CD4-positive, alpha-beta T cell (primary cell): ENCODE measurements around the gene LRRC53. TPM values are rescaled to one million over a fixed set of nuclear protein-coding genes. Genes with fewer than 3 reads are reported as not detected.

Experiments
- ATAC-seq: fragments of 200-7000 bp; cut with Tn5 transposase; one replicate; pipeline ENCODE4 v1.10.0; 2022; ENCODE audit warnings: mild to moderate bottlenecking; ENCODE audit not compliant: poor library complexity
- CTCF ChIA-PET: fragments of 350-600 bp; sonication (Branson Sonifier 250); formaldehyde crosslinking; loops from one replicate; lab custom pipeline; 2021; ENCODE audit warnings: antibody characterized with exemption, inconsistent platforms; lab: Charles Lee
- POLR2A ChIA-PET: fragments of 350-600 bp; sonication (Branson Sonifier 250); formaldehyde crosslinking; loops from one replicate; lab custom pipeline; 2021; ENCODE audit warnings: antibody characterized with exemption, inconsistent platforms; lab: Charles Lee
- DNase-seq, 14 experiments: peaks; one replicate each; pipeline ENCODE4 v3.0.0-alpha.2; 2013 to 2020; ENCODE audit warnings: mixed read lengths in 2 of 14
- H3K27ac ChIP-seq, 2 donors: one replicate each; pipeline versions ENCODE4 v1.5.1 to v1.7.0; 2013; ENCODE audit warnings: low read length in 2 of 2, low read depth in 1 of 2, mild to moderate bottlenecking in 1 of 2
- H3K27me3 ChIP-seq, 2 experiments: 1 replicate in 1 of 2; 2 replicates in 1 of 2; pipeline versions ENCODE4 v1.6.1 to v1.7.0; 2013; ENCODE audit warnings: low read length in 2 of 2, control low read depth in 1 of 2, mild to moderate bottlenecking in 1 of 2, moderate library complexity in 1 of 2; ENCODE audit not compliant: insufficient read depth in 2 of 2, control insufficient read depth in 1 of 2
- H3K36me3 ChIP-seq: one replicate; pipeline ENCODE4 v1.6.1; 2013; ENCODE audit warnings: low read length, control low read depth; ENCODE audit not compliant: insufficient read depth
- H3K4me1 ChIP-seq: one replicate; pipeline ENCODE4 v1.6.1; 2013; ENCODE audit warnings: low read length, control low read depth; ENCODE audit not compliant: insufficient read depth
- H3K4me3 ChIP-seq: one replicate; pipeline ENCODE4 v1.5.1; 2013; ENCODE audit warnings: mild to moderate bottlenecking, low read length, moderate library complexity
- H3K9me3 ChIP-seq, 2 experiments: 1 replicate in 1 of 2; 2 replicates in 1 of 2; pipeline versions ENCODE4 v1.6.1 to v1.7.0; 2013; ENCODE audit warnings: low read length in 2 of 2, mild to moderate bottlenecking in 2 of 2, control low read depth in 1 of 2, moderate library complexity in 1 of 2; ENCODE audit not compliant: control insufficient read depth in 1 of 2, insufficient read depth in 1 of 2
- H3K27ac Mint-ChIP-seq: one replicate; pipeline ENCODE4 v1.8.0; 2020; ENCODE audit warnings: mixed read lengths
- H3K27me3 Mint-ChIP-seq: one replicate; pipeline ENCODE4 v1.8.0; 2021; ENCODE audit warnings: mixed read lengths
- H3K36me3 Mint-ChIP-seq: one replicate; pipeline ENCODE4 v1.8.0; 2021; ENCODE audit warnings: low read depth, mixed read lengths
- H3K4me1 Mint-ChIP-seq: one replicate; pipeline ENCODE4 v1.8.0; 2021; ENCODE audit warnings: low read depth, mixed read lengths
- H3K4me3 Mint-ChIP-seq: one replicate; pipeline ENCODE4 v1.8.0; 2020; ENCODE audit warnings: mild to moderate bottlenecking, mixed read lengths
- H3K9me3 Mint-ChIP-seq: one replicate; pipeline ENCODE4 v1.8.0; 2020; ENCODE audit warnings: mixed read lengths
- CTCF ChIP-seq: fragments of 200-600 bp; IDR thresholded peaks from one replicate; pipeline ENCODE4 v1.8.0; 2022; ENCODE audit warnings: antibody characterized with exemption, mild to moderate bottlenecking
- intact Hi-C, 2 experiments: fragments of 100-400 bp; cut with DNase I in 1 of 2; cut with micrococcal nuclease in 1 of 2; formaldehyde crosslinking; loops; one replicate each; pipeline versions ENCODE4 v1.15.1 to v1.9.0; 2023 to 2025; cut with DNase I, micrococcal nuclease
- total RNA-seq, 174 experiments: library from RNA in 2 of 174; stranded (reverse) in 2 of 174; gene quantifications; one replicate each; pipeline ENCODE4 v1.2.3 and lab custom pipeline; 2021 to 2026

Gene LRRC53
- total RNA-seq, 2 experiments from 2014 or later, result not detected

DNA sequence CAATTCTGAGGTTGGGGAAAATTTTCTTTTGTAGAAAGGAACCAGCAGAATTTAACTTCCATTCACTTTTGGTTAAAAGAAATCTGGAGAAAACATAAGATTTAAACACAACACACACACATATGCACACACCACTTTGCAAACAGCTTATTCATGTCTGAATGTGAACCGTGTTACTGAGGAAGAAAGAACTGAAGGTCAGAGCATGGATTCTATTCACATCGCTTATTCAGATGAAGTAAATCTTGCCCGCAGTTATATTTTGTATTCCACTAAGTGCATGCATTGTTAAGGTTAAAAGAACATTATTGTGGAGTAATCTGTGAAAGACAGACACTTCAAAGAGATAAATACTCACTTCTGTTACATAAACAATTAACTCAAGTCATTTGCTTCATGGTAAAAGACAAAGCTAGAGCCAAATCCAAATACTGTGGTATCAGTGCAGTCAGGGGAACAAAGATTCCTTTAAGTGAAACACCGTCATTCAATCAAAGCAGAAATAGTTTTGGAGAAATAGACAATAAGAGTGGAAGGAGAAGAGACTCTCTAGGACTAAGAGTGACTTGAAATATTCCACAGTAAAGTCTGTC lies 82.0 kb downstream of the LRRC53 start:
- Histone ChIP-seq H3K9me3 (no peaks in the 10 kb centered on the region), H3K36me3 (no peaks in the 10 kb centered on the region), H3K4me3 (no peak overlapping the region), H3K27me3 (no peaks in the 10 kb centered on the region), H3K27ac (no peak overlapping the region), H3K4me1 (no peaks in the 10 kb centered on the region)
- TF ChIP-seq CTCF, result no peak
- Mint-ChIP-seq H3K27ac (no peak overlapping the region), H3K36me3 (no peaks in the 10 kb centered on the region), H3K4me1 (no peaks in the 10 kb centered on the region), H3K27me3 (no peaks in the 10 kb centered on the region), H3K4me3 (no peak overlapping the region), H3K9me3 (no peaks in the 10 kb centered on the region)
- ChIA-PET CTCF (no interaction called here), POLR2A (no interaction called here)
- no peak for ATAC-seq
- intact Hi-C loops, result no loop called here
- no peak for DNase-seq

DNA sequence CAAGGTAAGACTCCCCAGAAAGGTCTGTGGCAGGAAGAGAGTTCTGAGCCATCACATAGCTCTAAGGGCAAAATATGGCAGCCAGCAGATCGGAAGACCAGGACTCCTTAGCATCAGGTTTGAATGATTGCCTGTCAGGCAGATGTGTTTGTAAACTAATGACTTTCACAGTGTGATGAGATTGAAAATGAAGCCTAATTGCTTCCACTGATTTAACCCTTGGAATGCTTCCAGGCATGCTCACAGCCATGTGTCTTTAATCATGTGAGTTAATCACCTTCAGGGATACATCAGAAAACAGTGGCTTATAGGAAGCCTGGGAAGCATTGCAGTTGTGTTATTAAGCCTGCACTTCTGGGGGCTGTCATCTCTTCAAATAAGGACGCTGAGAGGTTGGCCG lies 82.8 kb downstream of the LRRC53 start:
- no peaks in the 10 kb centered on the region for H3K9me3 Mint-ChIP-seq
- H3K4me1 Mint-ChIP-seq, result no peaks in the 10 kb centered on the region
- ChIA-PET POLR2A (no interaction called here), CTCF (no interaction called here)
- H3K4me3 Mint-ChIP-seq, result no peak overlapping the region
- Histone ChIP-seq H3K4me3 (no peak overlapping the region), H3K4me1 (no peaks in the 10 kb centered on the region), H3K9me3 (no peaks in the 10 kb centered on the region), H3K27ac (no peak overlapping the region), H3K36me3 (no peaks in the 10 kb centered on the region), H3K27me3 (no peaks in the 10 kb centered on the region)
- H3K27me3 Mint-ChIP-seq, result no peaks in the 10 kb centered on the region
- DNase-seq, result no peak
- H3K27ac Mint-ChIP-seq, result no peak overlapping the region
- no peak for TF ChIP-seq CTCF
- no peaks in the 10 kb centered on the region for H3K36me3 Mint-ChIP-seq
- intact Hi-C loops, result no loop called here
- no peak for ATAC-seq

DNA sequence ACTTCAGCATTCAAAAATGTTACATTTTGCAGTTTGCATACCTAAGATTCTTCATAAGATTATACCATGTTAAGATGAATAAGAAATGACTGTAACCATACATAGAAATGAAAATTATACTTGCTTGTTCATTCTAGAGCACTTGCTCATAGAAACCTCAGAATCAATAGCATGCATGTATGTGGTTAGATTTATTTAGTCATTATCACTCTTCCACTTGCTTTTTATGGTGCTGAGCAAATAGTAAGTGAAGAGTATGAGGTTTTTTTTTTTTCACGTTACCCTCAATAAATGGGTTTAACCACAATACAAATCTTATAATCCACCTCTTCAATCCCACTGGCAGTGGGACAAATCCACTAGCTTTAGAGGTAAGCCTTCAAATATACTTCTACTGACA lies 84.7 kb downstream of the LRRC53 start:
- Mint-ChIP-seq H3K36me3 (no peaks in the 10 kb centered on the region), H3K27ac (no peak overlapping the region), H3K27me3 (no peaks in the 10 kb centered on the region), H3K4me1 (no peaks in the 10 kb centered on the region), H3K9me3 (no peaks in the 10 kb centered on the region), H3K4me3 (no peak overlapping the region)
- Histone ChIP-seq H3K4me1 (no peaks in the 10 kb centered on the region), H3K9me3 (no peaks in the 10 kb centered on the region), H3K27ac (no peak overlapping the region), H3K4me3 (no peak overlapping the region), H3K36me3 (no peaks in the 10 kb centered on the region), H3K27me3 (no peaks in the 10 kb centered on the region)
- ATAC-seq (no peak), DNase-seq (no peak)
- intact Hi-C loops, result no loop called here
- CTCF ChIA-PET, result no interaction called here
- no peak for TF ChIP-seq CTCF
- POLR2A ChIA-PET, result no interaction called here
